HG03520 (cell line): Measurements from ENCODE around the gene L3MBTL1.
"Not testable (repeated sequence)": the region's sequence is repeated elsewhere in the genome, so short reads cannot be mapped to it uniquely, and the experiment has no call there.

Source experiments
- ATAC-seq: cut with Tn5 transposase; IDR thresholded peaks from one replicate; pipeline ENCODE4 v1.9.1; 2021; ENCODE audit warnings: mild to moderate bottlenecking, moderate library complexity; ENCODE audit not compliant: unreplicated experiment

L3MBTL1 gene

GRCh38 chr20:43584448-43585136, 77.1 kb downstream of the L3MBTL1 start:
- ATAC-seq = no peak

- ATAC-seq = no peak
Measured at GRCh38 chr20:43586641-43587040, 79.1 kb downstream of the L3MBTL1 start.

DNA sequence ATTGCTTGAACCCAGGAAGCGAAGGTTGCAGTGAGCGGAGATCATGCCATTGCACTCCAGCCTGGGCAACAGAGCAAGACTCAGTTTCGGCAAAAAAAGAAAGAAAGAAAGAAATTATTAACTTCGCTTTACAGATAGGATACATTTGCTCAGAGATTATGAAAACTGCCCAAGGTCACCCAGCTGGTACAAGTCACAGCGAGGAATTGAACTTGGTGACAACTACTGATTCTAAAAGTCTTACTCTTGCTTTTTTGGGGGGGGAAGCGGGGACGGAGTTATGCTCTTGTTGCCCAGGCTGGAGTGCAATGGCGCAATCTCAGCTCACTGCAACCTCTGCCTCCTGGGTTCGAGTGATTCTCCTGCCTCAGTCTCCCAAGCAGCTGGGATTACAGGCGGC, 81.0 kb downstream of the L3MBTL1 start:
- ATAC-seq = not testable (repeated sequence)

- no peak for ATAC-seq
Measured at GRCh38 chr20:43590036-43590391, 82.5 kb downstream of the L3MBTL1 start.

DNA sequence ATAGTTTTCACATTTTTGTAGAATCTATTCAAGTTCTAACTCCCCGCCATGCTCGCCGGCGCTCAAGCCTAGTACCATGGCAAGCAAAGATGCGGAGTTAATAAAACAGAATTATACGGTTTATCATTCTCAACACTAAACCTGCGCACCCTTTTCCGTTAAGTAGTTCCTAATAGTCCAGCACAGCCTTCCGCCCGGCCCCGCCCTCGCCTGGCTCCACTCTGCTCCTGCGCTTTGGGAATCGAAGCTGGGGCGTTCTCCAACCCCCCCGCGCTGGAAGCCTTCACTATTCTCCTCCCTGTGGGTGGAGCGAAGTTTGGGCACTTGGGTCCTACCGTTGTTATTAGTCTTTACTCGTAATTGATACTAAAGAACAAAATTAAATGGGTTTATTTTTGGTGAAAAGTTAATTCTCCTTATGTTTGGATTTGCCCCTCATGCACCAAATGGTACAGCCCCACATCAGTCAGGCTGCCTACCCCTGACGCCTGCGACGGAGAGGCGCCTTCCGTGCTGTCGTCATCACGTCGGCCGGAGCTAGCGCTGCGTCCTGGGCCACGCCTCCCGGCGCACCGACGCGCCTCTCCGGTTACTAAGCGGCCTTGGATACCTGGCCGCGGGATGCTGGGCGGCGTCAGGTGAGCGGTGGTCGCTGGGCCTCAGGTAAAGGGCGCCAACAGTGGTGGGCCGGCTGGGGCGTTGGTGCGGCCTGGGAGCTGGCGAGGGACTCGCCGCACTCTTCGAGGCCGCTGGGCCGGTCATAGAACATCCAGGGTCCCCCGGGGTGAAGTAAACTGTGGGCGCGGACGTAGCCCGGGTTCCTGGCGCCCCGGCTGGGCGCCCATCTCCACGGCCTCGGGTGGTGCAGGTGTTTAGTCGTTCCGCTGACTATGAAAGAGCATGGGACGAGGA, 83.2 kb downstream of the L3MBTL1 start, which contains the start of gene IFT52:
Gene IFT52, plus strand, starts transcription at position 546 of the 912 bp plus-strand sequence. CDS start 3,762 bp downstream, outside the sequence.
- ATAC-seq = peak; percentile 98
